GM19463 (cell line): ENCODE measurements around the gene PCSK1.
"Not testable (repeated sequence)": the region's sequence is repeated elsewhere in the genome, so short reads cannot be mapped to it uniquely, and the experiment has no call there.

ENCODE experiments used
- ATAC-seq: cut with Tn5 transposase; IDR thresholded peaks from one replicate; pipeline ENCODE4 v1.9.1; 2021; ENCODE audit warnings: mild to moderate bottlenecking, moderate library complexity; ENCODE audit not compliant: unreplicated experiment

Gene PCSK1

DNA sequence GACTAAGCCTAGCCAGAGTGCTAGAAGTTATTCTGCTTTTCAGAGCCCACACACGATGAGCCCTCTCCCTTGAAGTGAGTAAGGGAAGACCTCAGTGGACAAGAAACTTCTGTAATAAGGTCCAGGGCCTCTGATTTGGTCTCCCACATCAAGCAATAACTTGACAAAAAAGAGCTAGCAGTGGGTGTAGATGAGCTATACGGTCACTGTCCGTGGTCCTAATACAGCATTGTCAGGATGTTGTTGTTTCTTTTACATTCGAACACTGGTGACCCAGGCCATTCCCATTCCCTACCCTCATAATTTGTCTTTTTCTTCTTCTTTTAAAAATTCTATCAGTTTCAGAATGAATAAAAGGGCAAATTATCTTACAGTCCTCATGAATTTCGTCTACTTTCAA, 5.2 kb downstream of the PCSK1 start:
- ATAC-seq = no peak

DNA sequence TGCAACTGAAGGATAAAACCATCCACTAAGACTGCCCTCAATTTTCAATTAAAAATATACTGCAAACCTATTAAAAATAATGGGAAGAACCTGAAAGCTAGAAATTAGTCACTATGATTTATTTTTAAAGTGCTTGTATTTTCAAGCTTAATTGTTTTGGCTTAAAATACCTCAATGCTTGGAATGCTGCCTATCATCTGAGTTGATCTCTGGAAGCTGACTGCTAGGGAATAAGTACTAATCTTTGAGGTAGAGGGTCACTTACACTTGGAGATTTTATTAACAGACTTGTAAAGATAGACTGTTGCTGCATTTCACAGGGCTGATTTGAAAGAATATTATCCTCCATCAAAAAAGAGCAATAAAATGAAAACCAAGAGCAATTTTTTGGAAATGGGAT, 6.2 kb downstream of the PCSK1 start:
- ATAC-seq = no peak

DNA sequence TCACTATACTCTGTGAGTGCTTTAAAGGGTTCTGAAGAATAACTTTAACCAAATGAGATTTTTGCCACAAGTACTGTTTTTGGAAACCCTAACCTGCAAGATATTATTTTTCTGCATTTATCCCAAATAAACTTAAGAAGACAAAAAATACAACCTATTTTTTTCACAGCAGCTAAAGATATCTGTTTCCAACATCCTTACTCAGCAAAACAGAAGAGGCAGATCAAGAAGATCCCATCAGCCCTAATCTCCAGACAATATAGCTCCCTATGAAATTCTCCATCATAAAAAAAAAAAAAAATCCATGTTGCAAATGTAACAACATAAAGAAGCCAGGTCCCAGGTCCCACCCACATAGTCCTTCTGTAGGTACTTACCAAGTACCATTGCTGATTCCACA, 7.6 kb downstream of the PCSK1 start:
- no peak for ATAC-seq

DNA sequence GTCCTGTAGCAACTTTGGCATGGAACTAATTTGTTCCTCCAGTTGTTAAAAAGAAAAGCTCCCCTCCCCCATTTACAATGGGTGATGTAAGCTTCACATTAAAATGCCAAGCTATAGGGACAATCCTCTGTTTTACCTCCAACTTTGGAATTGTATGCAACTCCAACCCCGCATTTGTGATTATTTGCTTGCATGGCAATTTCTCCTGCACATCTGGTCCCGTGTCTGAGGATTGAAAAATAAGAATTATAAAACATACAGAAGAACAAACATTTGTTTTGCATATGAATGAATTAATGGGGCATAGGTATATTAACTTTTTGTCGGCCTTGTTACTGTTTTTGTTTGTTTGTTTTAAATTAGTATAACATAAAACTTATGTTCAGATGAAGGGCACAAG, 17.2 kb downstream of the PCSK1 start:
- ATAC-seq = no peak

DNA sequence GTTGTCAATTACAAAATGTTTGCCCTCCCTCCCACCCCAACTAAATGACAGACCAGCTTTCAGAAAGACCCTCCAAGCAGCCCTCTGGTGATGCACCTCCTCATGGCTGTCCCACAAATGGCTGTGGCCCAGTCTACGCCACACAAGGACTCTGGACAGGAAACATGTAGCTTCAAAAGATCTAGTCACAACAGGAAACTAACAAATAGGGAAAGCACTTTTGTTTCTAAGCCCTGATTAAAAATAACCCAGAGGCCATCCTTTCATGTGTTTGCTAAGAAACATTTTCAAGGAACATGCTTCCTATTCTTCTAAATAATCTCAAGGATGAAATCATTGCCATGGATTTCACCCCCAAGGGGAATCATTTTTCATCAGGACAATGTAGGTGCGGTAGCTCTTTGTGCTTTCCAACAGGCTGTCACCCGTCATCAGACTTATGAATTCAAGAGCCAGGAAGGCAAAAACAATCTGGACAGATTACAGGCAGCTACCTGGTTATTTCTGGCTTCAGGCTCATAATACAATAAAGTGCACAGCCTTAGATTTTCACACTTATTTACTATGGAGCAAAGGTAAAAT, 20.1 kb downstream of the PCSK1 start:
- no peak for ATAC-seq

DNA sequence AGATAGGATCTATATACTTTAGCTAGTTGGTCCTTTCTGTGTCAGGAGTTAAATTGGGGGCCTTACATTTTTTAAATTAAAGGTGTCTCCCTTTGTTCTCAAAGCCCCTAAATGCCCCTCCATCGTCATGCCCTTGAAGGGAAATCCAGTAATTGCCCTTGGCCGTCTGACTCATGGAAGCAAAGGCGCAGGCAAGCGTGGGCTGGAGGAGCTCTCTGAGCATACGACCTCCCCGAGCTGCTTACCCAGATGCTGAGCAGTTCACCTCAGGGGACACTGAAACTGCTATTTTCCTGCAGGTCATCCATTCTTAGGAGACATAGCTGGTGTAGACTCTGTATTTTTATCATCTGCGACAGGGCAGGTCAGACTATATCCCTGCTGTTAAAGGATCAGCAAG, 23.0 kb downstream of the PCSK1 start:
- no peak for ATAC-seq

GRCh38 chr5:96408841-96409538, 24.1 kb downstream of the PCSK1 start:
- no peak for ATAC-seq

GRCh38 chr5:96408210-96408777, 24.8 kb downstream of the PCSK1 start:
- ATAC-seq = no peak

GRCh38 chr5:96407436-96407835, 25.6 kb downstream of the PCSK1 start:
- no peak for ATAC-seq

DNA sequence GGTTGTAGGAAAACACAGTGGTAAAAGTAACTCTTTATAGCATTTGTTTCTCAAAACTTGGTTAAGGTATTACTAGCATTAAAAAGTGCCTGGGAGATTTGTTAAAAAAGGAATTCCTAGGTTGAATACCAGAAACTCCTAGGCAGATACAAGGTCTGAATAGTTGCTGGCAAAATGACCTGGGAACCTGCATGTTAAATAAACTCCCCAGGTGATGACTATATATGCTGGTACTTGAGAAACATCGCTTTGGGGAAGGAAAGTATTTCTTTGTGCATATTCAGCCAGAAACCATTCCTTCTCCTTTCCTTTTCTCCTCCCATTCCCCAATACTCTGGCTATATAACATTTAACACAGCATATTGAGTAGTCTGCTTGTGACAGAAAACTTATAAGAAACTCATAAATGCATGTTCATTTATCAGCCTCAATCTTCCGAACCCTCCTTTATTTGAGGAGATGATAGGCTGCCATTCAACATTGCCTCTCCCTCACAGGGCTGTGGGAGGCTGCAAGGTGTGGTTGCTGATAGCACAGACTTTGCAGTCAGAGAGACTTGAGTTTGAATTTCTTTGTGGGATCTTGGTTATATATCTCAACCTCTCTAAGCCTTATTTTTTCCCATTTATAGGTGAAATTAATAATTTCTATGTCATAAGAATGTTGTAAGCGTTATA, 28.7 kb downstream of the PCSK1 start:
- ATAC-seq = no peak

- ATAC-seq = no peak
Observed at GRCh38 chr5:96402500-96402899, 30.5 kb downstream of the PCSK1 start.

- no peak for ATAC-seq
Observed at GRCh38 chr5:96396878-96397277, 36.2 kb downstream of the PCSK1 start.

GRCh38 chr5:96395295-96395694, 37.8 kb downstream of the PCSK1 start:
- ATAC-seq = not testable (repeated sequence)

DNA sequence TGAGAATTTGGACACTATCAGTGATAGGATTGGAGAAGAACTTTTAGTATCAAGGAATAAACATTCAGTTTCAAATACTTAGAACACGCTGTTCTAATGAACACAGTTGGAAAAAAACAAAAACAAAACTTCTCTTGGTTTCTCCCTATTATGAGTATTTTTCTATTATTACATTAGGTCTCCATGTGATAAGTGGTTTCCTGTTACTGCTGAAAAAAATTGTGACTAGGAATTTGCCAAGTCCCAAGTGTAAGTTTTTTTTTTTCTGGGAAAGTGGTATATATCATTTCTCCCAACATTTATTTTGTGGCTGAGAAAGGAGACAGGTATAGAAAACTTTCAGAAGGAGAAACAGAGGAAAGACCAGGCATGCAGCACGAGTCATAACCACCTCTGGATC, 41.1 kb downstream of the PCSK1 start:
- no peak for ATAC-seq

- no peak for ATAC-seq
Observed at GRCh38 chr5:96388176-96388575, 44.9 kb downstream of the PCSK1 start.

DNA sequence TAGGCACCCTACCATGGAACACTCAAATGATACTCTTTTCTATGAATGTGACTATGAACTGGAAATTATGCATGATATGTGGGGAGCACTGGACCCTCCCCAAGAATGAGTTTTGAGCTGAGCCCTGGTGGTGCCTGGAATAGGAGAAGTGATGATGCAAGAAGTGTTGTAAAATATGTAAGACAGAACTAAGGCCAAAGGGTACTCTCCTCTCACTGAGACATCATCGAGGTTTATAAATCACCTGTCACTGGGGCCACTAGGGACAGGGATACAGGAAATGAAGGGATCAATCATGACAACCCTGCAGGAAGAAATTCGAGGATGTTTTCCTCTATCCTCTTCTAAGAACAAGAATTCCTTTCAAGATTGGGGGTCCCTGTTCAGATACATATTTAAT, 45.4 kb downstream of the PCSK1 start:
- no peak for ATAC-seq

- ATAC-seq = no peak
Observed at GRCh38 chr5:96385538-96385937, 47.5 kb downstream of the PCSK1 start.

- no peak for ATAC-seq
Observed at GRCh38 chr5:96384353-96384752, 48.7 kb downstream of the PCSK1 start.

- ATAC-seq = no peak
Observed at GRCh38 chr5:96381526-96381925, 51.5 kb downstream of the PCSK1 start.

DNA sequence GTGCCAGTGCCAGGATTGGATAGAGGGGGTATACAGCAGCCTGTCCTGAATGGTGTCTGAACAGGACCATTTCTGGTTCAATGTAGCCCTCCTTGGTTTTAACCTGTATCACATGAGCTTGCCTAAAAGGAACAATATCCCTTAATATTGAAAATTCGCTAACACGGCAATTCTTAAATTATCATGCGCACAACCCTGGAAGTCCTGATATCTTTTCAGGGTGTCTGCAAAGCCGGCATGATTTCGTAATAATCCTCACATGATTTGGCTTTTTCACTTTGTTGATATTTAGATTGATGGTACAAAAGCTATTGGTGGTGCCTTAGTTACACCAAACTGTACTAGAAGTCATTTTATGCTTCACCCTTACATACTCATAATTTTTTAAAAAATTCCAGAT, 53.2 kb downstream of the PCSK1 start:
- no peak for ATAC-seq

GRCh38 chr5:96377597-96377996, 55.5 kb downstream of the PCSK1 start:
- no peak for ATAC-seq

DNA sequence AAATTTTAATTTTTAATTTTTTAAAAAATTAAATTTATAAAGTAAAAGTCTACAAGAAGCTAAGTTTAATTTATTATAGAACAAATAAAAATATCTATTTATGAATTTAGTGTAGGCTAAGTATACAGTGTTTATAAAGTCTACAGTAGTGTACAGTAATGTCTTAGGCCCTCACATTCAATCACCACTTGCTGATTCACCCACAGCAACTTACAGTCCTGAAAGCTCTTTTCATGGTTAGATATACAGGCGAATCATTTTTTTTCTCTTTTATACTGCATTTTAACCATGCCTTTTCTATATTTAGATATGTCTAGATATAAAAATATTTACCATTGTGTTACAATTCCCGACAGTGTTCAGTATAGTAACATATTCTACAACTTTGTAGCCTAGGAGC, 55.9 kb downstream of the PCSK1 start:
- no peak for ATAC-seq
